Measurements from ENCODE around the gene CNTNAP2. TPM values are rescaled to one million over a fixed set of nuclear protein-coding genes. Genes with fewer than 3 reads are reported as not detected.

Gene CNTNAP2
- total RNA-seq, 1 experiment from 2014 or later, result 0.03 TPM

GRCh38 chr7:148174376-148174775, 2057.8 kb downstream of the CNTNAP2 start:
- no TSS peak for BruUV-seq (replicated peaks)
- ChIA-PET POLR2A (no interaction called here), CTCF (no interaction called here)
- Histone ChIP-seq H3K4me1 (ENCODE audit: control insufficient read depth, insufficient read depth, low read length) (no peaks in the 10 kb centered on the region), H3K4me3 (ENCODE audit: low read depth in 2 of 2, low read length in 2 of 2) (no peak overlapping the region), H3K27me3 (ENCODE audit: control insufficient read depth, insufficient read depth, low read length) (no peaks in the 10 kb centered on the region; the same call in 1 of the 2 replicates), H3K9me3 (ENCODE audit: control insufficient read depth, insufficient read depth, low read depth, low read length) (no peaks in the 10 kb centered on the region), H3K36me3 (ENCODE audit: control insufficient read depth, insufficient read depth, low read length) (no peaks in the 10 kb centered on the region), H3K27ac (ENCODE audit: low read length) (no peak overlapping the region)
- DNase-seq (ENCODE audit: low read depth, low spot score) (no peak), ATAC-seq (no peak)
- no peak for TF ChIP-seq CTCF (IDR thresholded peaks at IDR 0.05)
- TF ChIP-seq POLR2AphosphoS5 (IDR thresholded peaks at IDR 0.05; ENCODE audit: low read depth, low read length), result no peak
- TF ChIP-seq SIN3A (IDR thresholded peaks at IDR 0.05; ENCODE audit: borderline replicate concordance, insufficient read depth, low read depth, low read length), result no peak
- no peak for TF ChIP-seq TCF7L2 (IDR thresholded peaks at IDR 0.05; ENCODE audit: low read depth, low read length)
- no peak for TF ChIP-seq REST (IDR thresholded peaks at IDR 0.05; ENCODE audit: insufficient read depth in 1 of 2, low read depth in 2 of 2, low read length in 1 of 2)
- intact Hi-C loops (cut with micrococcal nuclease; ENCODE audit: unreplicated experiment), result no loop called here
- in situ Hi-C loops (cut with HindIII; ENCODE audit: low pct_unique_long_range_greater_than_20kb, low sequenced_read_pairs), result no loop called here

- Histone ChIP-seq H3K27me3 (ENCODE audit: control insufficient read depth, insufficient read depth, low read length) (no peaks in the 10 kb centered on the region; the same call in 1 of the 2 replicates), H3K4me3 (ENCODE audit: low read depth in 2 of 2, low read length in 2 of 2) (no peak overlapping the region), H3K36me3 (ENCODE audit: control insufficient read depth, insufficient read depth, low read length) (no peaks in the 10 kb centered on the region), H3K27ac (ENCODE audit: low read length) (no peak overlapping the region), H3K4me1 (ENCODE audit: control insufficient read depth, insufficient read depth, low read length) (no peaks in the 10 kb centered on the region), H3K9me3 (ENCODE audit: control insufficient read depth, insufficient read depth, low read depth, low read length) (no peaks in the 10 kb centered on the region)
- DNase-seq (ENCODE audit: low read depth, low spot score), result no peak
- BruUV-seq (replicated peaks), result no TSS peak
- ChIA-PET POLR2A (no interaction called here), CTCF (no interaction called here)
- TF ChIP-seq POLR2AphosphoS5 (IDR thresholded peaks at IDR 0.05; ENCODE audit: low read depth, low read length) (no peak), TCF7L2 (IDR thresholded peaks at IDR 0.05; ENCODE audit: low read depth, low read length) (no peak), CTCF (IDR thresholded peaks at IDR 0.05) (no peak), SIN3A (IDR thresholded peaks at IDR 0.05; ENCODE audit: borderline replicate concordance, insufficient read depth, low read depth, low read length) (no peak), REST (IDR thresholded peaks at IDR 0.05; ENCODE audit: insufficient read depth in 1 of 2, low read depth in 2 of 2, low read length in 1 of 2) (no peak)
- intact Hi-C loops (cut with micrococcal nuclease; ENCODE audit: unreplicated experiment), result no loop called here
- no peak for ATAC-seq
- in situ Hi-C loops (cut with HindIII; ENCODE audit: low pct_unique_long_range_greater_than_20kb, low sequenced_read_pairs), result no loop called here
Observed at GRCh38 chr7:148175512-148175911, 2058.9 kb downstream of the CNTNAP2 start.
